ENCODE measurements around the gene SSTR3.

The SSTR3 gene

GRCh38 chr22:37196539-37197450 lies 15.5 kb downstream of the SSTR3 start:
- peak; percentile 74 for DNase-seq (ENCODE audit: low spot score)

- peak; percentile 23 for DNase-seq (ENCODE audit: low spot score)
Measured at GRCh38 chr22:37195921-37196320, 16.4 kb downstream of the SSTR3 start.

- no peak for DNase-seq (ENCODE audit: low spot score)
Measured at GRCh38 chr22:37194750-37195149, 17.5 kb downstream of the SSTR3 start.

- DNase-seq (ENCODE audit: low spot score): peak; percentile 71
Measured at GRCh38 chr22:37193629-37194191, 18.6 kb downstream of the SSTR3 start.

GRCh38 chr22:37192741-37193140 lies 19.5 kb downstream of the SSTR3 start:
- DNase-seq (ENCODE audit: low spot score): no peak

- no peak for DNase-seq (ENCODE audit: low spot score)
Measured at GRCh38 chr22:37192204-37192603, 20.1 kb downstream of the SSTR3 start.

GRCh38 chr22:37190262-37190780 lies 22.0 kb downstream of the SSTR3 start:
- DNase-seq (ENCODE audit: low spot score): no peak

GRCh38 chr22:37188901-37189466 lies 23.3 kb downstream of the SSTR3 start:
- DNase-seq (ENCODE audit: low spot score): peak; percentile 51

- DNase-seq (ENCODE audit: low spot score): peak; percentile 87
Measured at GRCh38 chr22:37187891-37188761, 24.2 kb downstream of the SSTR3 start, which contains the start of gene C1QTNF6. C1QTNF6 (minus strand) TSS chr22:37188247; CDS start chr22:37188213, 34 bp downstream.

- DNase-seq (ENCODE audit: low spot score): peak; percentile 78
Measured at GRCh38 chr22:37187552-37187890, 24.8 kb downstream of the SSTR3 start.

GRCh38 chr22:37186997-37187522 lies 25.2 kb downstream of the SSTR3 start:
- peak; percentile 32 for DNase-seq (ENCODE audit: low spot score)

- peak; percentile 78 for DNase-seq (ENCODE audit: low spot score)
Measured at GRCh38 chr22:37186228-37186996, 25.9 kb downstream of the SSTR3 start.

GRCh38 chr22:37185646-37186227 lies 26.5 kb downstream of the SSTR3 start:
- no peak for DNase-seq (ENCODE audit: low spot score)

GRCh38 chr22:37184816-37185541 lies 27.3 kb downstream of the SSTR3 start:
- no peak for DNase-seq (ENCODE audit: low spot score)

- DNase-seq (ENCODE audit: low spot score): no peak
Measured at GRCh38 chr22:37184380-37184755, 27.9 kb downstream of the SSTR3 start.

- no peak for DNase-seq (ENCODE audit: low spot score)
Measured at GRCh38 chr22:37183432-37184379, 28.6 kb downstream of the SSTR3 start.

- no peak for DNase-seq (ENCODE audit: low spot score)
Measured at GRCh38 chr22:37182949-37183245, 29.4 kb downstream of the SSTR3 start.

- no peak for DNase-seq (ENCODE audit: low spot score)
Measured at GRCh38 chr22:37182101-37182948, 30.0 kb downstream of the SSTR3 start.
